H1 (cell line): ENCODE results near the gene SMIM29.

Source experiments
- CTBP2 ChIP-seq: IDR thresholded peaks from 2 replicates; pipeline ENCODE4 v1.7.0; 2011; ENCODE audit warnings: borderline replicate concordance, mild to moderate bottlenecking, moderate library complexity, mixed read lengths, low read length; ENCODE audit not compliant: insufficient read depth, insufficient read length
- EZH2 ChIP-seq: fragments of 200-600 bp; sonication (generic); IDR thresholded peaks from 2 replicates; pipeline ENCODE4 v1.7.1; 2012; ENCODE audit warnings: low read depth, mild to moderate bottlenecking, moderate library complexity, low read length, inconsistent platforms; ENCODE audit not compliant: severe bottlenecking
- JUN ChIP-seq: IDR thresholded peaks from 2 replicates; pipeline ENCODE4 v1.6.1; 2011; ENCODE audit warnings: low read depth, mild to moderate bottlenecking, improper control_type of control experiment, low read length
- JUND ChIP-seq: IDR thresholded peaks from 2 replicates; pipeline ENCODE4 v1.6.1; 2011; ENCODE audit warnings: mild to moderate bottlenecking, improper control_type of control experiment, low read length
- POLR2A ChIP-seq, 2 experiments: IDR thresholded peaks; 1 replicate in 1 of 2; 2 replicates in 1 of 2; pipeline ENCODE4 v1.6.1; 2011; ENCODE audit warnings: low read depth in 2 of 2, low read length in 2 of 2, mild to moderate bottlenecking in 2 of 2; ENCODE audit errors: control extremely low read depth in 1 of 2
- POLR2AphosphoS5 ChIP-seq: IDR thresholded peaks from 2 replicates; pipeline ENCODE4 v1.6.1; 2011; ENCODE audit warnings: low read depth, low read length
- SAP30 ChIP-seq: fragments of 300-600 bp; sonication (generic); IDR thresholded peaks from 2 replicates; pipeline ENCODE4 v1.7.1; 2012; ENCODE audit warnings: low read length, moderate library complexity, mild to moderate bottlenecking, inconsistent platforms; ENCODE audit not compliant: insufficient read depth, insufficient replicate concordance
- SIRT6 ChIP-seq: IDR thresholded peaks from one replicate; pipeline ENCODE4 v1.7.1; 2012; ENCODE audit warnings: low read length, inconsistent platforms
- TBP ChIP-seq: IDR thresholded peaks from 2 replicates; pipeline ENCODE4 v1.6.1; 2011; ENCODE audit warnings: low read depth, low read length, improper control_type of control experiment
- YY1 ChIP-seq: IDR thresholded peaks from 2 replicates; pipeline ENCODE4 v1.6.1; 2011; ENCODE audit warnings: low read depth, mild to moderate bottlenecking, low read length
- TF ChIP-seq, protein P1 (sequence below), 3 experiments: IDR thresholded peaks; 1 replicate in 2 of 3; 2 replicates in 1 of 3; pipeline versions ENCODE4 v1.5.1 to v1.6.1; 2011; ENCODE audit warnings: low read length in 3 of 3, mild to moderate bottlenecking in 3 of 3, inconsistent platforms in 2 of 3, low read depth in 1 of 3, moderate library complexity in 1 of 3; ENCODE audit not compliant: insufficient read depth in 1 of 3; ENCODE audit errors: control extremely low read depth in 1 of 3

DNA sequence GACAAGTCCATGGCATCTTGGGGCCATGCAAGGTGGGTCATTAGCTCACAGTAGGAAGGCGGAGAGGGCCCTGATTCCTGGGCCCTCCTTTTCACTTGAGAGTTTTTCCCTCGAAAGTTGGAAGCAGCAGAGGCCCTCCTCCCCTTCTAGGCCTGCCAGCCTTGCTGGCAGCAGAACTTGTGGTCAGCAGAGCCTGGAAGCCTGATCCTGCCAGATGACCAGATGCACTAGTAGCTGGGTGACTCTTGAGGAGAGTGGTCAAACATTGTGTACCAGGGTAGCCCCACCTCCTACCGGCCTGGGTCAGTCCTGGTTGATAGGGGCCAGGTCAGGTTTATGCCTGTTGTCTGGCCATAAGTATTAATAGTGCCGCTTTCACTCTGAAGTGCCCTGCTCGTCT lies 15.9 kb downstream of the SMIM29 start:
- TF ChIP-seq JUND (no peak), SIRT6 (no peak), JUN (no peak), POLR2A (IDR thresholded peaks at IDR 0.05; ENCODE audit: control extremely low read depth in 1 of 2, low read depth in 2 of 2, low read length in 2 of 2) (no peak), YY1 (no peak), EZH2 (no peak), SAP30 (no peak), POLR2AphosphoS5 (no peak), TBP (no peak), CTBP2 (no peak)
- TF ChIP-seq, protein P1, sequence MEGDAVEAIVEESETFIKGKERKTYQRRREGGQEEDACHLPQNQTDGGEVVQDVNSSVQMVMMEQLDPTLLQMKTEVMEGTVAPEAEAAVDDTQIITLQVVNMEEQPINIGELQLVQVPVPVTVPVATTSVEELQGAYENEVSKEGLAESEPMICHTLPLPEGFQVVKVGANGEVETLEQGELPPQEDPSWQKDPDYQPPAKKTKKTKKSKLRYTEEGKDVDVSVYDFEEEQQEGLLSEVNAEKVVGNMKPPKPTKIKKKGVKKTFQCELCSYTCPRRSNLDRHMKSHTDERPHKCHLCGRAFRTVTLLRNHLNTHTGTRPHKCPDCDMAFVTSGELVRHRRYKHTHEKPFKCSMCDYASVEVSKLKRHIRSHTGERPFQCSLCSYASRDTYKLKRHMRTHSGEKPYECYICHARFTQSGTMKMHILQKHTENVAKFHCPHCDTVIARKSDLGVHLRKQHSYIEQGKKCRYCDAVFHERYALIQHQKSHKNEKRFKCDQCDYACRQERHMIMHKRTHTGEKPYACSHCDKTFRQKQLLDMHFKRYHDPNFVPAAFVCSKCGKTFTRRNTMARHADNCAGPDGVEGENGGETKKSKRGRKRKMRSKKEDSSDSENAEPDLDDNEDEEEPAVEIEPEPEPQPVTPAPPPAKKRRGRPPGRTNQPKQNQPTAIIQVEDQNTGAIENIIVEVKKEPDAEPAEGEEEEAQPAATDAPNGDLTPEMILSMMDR (IDR thresholded peaks at IDR 0.05; ENCODE audit: control extremely low read depth in 1 of 3, insufficient read depth in 1 of 3, low read depth in 1 of 3, low read length in 3 of 3): no peak
